VCaP (cell line): ENCODE measurements around the gene CHSY3.

Experiments
- H3K27ac ChIP-seq: fragments of 450-650 bp; 2 replicates; pipeline ENCODE4 v1.5.1; 2017
- TF ChIP-seq, protein P1 (sequence below): fragments of 450-650 bp; conservative IDR thresholded peaks from 2 replicates; pipeline ENCODE4 v1.5.1; 2017; ENCODE audit warnings: mild to moderate bottlenecking, moderate library complexity

Gene CHSY3

DNA sequence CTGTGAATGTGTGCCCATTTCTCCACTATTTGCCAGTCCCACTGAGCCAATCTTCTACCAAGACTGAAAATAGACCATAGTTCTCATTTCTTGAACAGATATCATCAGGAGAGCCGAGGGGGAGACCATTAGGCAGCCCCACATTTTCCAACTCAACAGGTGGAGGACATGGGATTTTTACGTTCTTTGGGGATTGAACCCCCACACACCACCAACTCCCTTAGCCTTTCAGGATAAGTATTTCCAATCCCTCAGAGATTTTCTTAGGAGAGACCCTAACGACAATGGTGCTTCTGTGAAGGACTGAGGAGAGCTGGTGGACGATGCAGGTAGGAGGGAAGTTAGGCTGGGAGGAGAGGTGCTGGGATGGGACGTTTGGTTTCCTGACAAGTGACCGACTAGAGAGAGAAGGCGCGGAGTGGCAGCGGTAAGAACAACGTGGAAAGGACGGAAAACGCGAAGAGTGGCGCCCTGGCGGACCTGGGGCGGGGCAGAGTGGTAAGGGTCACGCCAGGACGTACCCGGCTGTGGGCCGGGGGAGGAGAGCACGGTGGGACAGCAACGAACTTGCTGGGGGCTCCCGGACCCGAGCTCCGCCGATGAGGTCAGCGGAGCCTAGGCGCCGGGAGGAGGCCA, 681 bp upstream of the CHSY3 start:
- no peak overlapping the region for H3K27ac ChIP-seq
- TF ChIP-seq, protein P1, sequence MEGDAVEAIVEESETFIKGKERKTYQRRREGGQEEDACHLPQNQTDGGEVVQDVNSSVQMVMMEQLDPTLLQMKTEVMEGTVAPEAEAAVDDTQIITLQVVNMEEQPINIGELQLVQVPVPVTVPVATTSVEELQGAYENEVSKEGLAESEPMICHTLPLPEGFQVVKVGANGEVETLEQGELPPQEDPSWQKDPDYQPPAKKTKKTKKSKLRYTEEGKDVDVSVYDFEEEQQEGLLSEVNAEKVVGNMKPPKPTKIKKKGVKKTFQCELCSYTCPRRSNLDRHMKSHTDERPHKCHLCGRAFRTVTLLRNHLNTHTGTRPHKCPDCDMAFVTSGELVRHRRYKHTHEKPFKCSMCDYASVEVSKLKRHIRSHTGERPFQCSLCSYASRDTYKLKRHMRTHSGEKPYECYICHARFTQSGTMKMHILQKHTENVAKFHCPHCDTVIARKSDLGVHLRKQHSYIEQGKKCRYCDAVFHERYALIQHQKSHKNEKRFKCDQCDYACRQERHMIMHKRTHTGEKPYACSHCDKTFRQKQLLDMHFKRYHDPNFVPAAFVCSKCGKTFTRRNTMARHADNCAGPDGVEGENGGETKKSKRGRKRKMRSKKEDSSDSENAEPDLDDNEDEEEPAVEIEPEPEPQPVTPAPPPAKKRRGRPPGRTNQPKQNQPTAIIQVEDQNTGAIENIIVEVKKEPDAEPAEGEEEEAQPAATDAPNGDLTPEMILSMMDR, result no peak

DNA sequence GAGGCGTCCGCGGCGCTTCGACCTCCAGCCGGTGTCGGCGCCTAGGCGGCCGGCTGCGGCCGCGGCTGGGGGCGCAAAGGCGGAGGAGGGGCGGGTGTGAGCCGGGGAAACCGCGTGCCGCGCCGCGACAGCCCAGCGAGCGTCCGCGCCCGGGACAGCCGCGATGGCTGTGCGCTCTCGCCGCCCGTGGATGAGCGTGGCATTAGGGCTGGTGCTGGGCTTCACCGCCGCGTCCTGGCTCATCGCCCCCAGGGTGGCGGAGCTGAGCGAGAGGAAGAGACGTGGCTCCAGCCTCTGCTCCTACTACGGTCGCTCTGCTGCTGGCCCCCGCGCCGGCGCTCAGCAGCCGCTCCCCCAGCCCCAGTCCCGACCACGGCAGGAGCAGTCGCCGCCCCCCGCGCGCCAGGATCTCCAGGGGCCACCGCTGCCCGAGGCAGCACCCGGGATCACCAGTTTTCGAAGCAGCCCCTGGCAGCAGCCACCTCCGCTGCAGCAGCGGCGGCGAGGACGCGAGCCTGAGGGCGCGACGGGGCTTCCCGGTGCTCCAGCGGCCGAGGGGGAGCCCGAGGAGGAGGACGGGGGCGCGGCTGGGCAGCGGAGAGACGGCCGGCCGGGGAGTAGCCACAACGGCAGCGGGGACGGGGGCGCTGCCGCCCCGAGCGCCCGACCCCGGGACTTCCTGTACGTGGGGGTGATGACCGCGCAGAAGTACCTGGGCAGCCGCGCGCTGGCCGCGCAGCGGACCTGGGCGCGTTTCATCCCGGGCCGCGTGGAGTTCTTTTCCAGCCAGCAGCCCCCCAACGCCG, 605 bp downstream of the CHSY3 start:
- no peak overlapping the region for H3K27ac ChIP-seq
- TF ChIP-seq, protein P1, result no peak

DNA sequence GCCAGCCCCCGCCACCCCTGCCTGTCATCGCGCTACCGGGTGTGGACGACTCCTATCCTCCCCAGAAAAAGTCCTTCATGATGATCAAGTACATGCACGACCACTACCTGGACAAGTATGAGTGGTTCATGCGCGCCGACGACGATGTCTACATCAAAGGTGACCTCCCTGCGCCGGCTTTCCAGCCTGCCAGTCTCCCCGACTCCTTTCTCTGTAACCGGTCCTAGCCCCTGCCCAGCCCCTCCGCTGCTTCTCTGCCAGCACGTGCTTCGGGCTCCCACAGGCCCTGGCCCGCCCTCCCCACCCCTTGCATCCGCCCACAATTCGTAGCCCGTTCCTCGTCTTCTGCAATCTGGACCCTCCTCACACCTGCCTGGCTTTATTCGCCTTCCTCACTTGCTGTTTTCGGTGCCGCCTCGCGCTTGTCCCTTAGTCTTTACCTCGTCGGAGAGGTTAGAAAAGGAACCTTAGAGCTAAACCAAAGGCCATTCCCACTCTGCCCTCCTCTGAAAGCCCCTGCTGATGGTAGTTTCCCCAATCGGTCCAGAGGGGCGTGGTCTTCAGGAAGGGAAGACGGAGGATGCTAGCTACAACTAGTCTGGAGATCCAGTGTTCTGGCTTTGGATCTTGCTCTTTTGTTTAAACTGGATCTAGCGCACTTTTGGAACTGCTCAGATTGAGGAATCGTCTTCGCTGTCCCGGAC, 1.4 kb downstream of the CHSY3 start:
- H3K27ac ChIP-seq, result no peak overlapping the region
- TF ChIP-seq, protein P1, result no peak

DNA sequence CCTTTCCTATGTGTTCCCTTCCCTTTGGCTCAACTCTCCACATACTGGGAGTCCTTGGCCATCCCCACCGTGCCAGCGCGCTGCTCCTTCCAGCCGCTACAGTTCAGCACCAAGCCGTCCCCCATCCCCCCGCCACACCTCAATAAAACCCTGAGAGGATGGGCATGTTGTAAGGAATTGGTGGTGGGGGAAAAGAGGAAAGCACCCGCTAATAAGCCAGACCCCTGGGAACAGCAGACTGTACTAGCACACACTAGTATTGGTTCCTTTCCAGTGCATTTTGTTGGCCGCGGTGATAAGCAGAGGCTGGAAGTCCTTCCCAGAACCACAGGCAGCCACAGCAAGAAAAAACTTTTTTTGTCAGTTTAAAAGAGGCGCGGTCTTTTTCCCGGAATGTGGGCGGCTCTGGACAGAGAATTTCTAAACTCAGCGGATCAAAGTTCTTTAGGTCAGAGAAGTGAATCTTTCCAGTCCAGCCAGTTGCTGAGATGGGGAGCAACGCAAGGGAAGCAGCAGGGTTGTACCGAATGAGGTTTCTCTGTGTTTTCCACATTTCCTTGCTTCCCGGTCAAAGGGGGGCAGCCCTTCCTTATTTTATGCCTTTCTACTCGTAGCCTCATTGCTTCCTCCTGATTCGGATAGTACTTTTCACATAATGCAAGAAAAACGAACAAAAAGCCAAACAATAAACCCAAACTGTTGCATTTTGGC, 2.1 kb downstream of the CHSY3 start:
- no peak overlapping the region for H3K27ac ChIP-seq
- TF ChIP-seq, protein P1, result no peak

DNA sequence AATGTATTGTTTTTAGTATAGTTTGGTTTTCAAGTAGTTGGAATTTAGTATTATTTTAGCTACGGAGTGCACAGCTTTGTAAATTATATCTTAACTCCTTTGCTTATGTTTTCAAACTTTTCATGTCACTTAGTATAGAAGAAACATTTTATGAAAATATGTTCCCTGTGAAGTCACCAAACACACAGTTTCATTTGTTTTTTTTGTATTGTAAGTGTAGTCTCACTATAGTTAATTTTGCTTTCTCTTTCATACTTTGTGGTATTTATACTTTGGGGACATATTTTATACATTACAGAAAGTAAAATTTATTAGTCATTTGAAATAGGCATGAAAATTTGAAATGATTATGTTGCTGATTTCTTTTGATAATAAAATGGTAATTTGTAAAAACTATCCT, 5.0 kb downstream of the CHSY3 start:
- TF ChIP-seq, protein P1, result no peak
- no peak overlapping the region for H3K27ac ChIP-seq

DNA sequence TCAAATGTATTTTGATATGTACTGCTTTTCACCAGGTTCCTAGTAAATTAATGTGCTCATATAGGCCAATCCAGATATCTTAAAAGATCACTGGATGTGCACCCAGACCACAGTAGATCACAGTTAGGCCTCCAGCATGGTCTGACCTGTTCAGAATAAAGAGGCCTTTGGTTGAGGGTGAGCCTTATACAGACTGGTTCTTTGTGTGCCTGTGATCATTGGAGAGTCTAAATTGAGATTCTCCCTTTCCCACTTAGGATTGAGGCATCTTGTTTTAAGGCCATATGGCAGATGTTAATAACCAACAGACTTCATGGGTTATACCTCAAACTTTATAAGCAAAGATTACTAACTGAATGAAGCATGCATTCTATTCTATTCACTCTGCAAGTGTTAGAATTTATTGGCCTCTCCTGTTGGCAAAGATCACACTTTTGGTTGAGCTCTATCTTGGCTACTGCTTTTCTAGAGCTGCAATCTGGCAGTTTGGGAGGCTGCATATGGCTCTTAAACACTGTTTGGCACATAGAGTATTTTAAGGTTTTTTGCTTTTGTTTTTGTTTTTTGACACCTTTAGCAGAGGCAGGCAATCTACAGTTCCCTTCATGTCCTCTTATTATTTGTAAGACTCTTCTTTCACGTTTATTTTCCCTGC, 8.5 kb downstream of the CHSY3 start:
- H3K27ac ChIP-seq, result no peak overlapping the region
- TF ChIP-seq, protein P1, result no peak
